HL-60 (cell line): ENCODE results near the gene ABI3BP.

Source experiments
- DNase-seq, 2 experiments: peaks; one replicate each; pipeline ENCODE4 v3.0.0-alpha.2; 2010 to 2020; ENCODE audit warnings: low read depth in 1 of 2, low spot score in 1 of 2
- H3K27ac ChIP-seq: fragments of 250-450 bp; sonication (Bioruptor Pico); replicated peaks from 2 replicates; pipeline ENCODE4 v1.5.1; 2020; ENCODE audit warnings: mild to moderate bottlenecking, moderate library complexity
- H3K27me3 ChIP-seq: fragments of 250-450 bp; sonication (Bioruptor Pico); 2 replicates; pipeline ENCODE4 v1.5.1; 2021; ENCODE audit warnings: mild to moderate bottlenecking, moderate library complexity; ENCODE audit not compliant: insufficient read depth, poor library complexity, severe bottlenecking
- H3K4me3 ChIP-seq: replicated peaks from 2 replicates; pipeline ENCODE4 v1.5.1; 2011; ENCODE audit warnings: mild to moderate bottlenecking, control low read depth, low read length; ENCODE audit not compliant: insufficient read depth
- CTCF ChIP-seq: IDR thresholded peaks from one replicate; pipeline ENCODE4 v1.5.1; 2011; ENCODE audit warnings: low read length, control low read depth, inconsistent platforms; ENCODE audit not compliant: insufficient read depth
- GABPA ChIP-seq: IDR thresholded peaks from 2 replicates; pipeline ENCODE4 v1.6.1; 2012; ENCODE audit warnings: low read depth
- POLR2AphosphoS5 ChIP-seq: IDR thresholded peaks from 2 replicates; pipeline ENCODE4 v1.6.1; 2012; ENCODE audit warnings: low read depth
- REST ChIP-seq: IDR thresholded peaks from 2 replicates; pipeline ENCODE4 v1.6.1; 2012; ENCODE audit warnings: low read depth; ENCODE audit not compliant: insufficient replicate concordance
- SPI1 ChIP-seq: IDR thresholded peaks from 2 replicates; pipeline ENCODE4 v1.6.1; 2012; ENCODE audit warnings: low read depth, mild to moderate bottlenecking, borderline replicate concordance

The ABI3BP gene

GRCh38 chr3:100702082-100702979 lies 290.9 kb downstream of the ABI3BP start:
- Histone ChIP-seq H3K27ac (no peak overlapping the region), H3K4me3 (no peak overlapping the region), H3K27me3 (no peaks in the 10 kb centered on the region)
- TF ChIP-seq REST (no peak), POLR2AphosphoS5 (no peak), SPI1 (no peak), GABPA (no peak), CTCF (no peak)
- DNase-seq, result no peak

- no peak for DNase-seq
- Histone ChIP-seq H3K27ac (no peak overlapping the region), H3K27me3 (no peaks in the 10 kb centered on the region), H3K4me3 (no peak overlapping the region)
- no peak for TF ChIP-seq SPI1
- TF ChIP-seq POLR2AphosphoS5, result no peak
- no peak for TF ChIP-seq GABPA
- no peak for TF ChIP-seq CTCF
- TF ChIP-seq REST, result no peak
These were observed 292.5 kb downstream of the ABI3BP start for GRCh38 chr3:100700708-100701107.
